Activated CD8-positive, alpha-beta memory T cell treated with anti-CD3 and anti-CD28 coated beads for 4 hours (primary cell): ENCODE data around the gene SPACA6.
"Not testable (repeated sequence)": the region's sequence is repeated elsewhere in the genome, so short reads cannot be mapped to it uniquely, and the experiment has no call there.

ENCODE experiments used
- DNase-seq, 2 donors: peaks; one replicate each; pipeline ENCODE4 v3.0.0-alpha.2; 2020; ENCODE audit warnings: low read depth in 2 of 2

Gene SPACA6, protein sequence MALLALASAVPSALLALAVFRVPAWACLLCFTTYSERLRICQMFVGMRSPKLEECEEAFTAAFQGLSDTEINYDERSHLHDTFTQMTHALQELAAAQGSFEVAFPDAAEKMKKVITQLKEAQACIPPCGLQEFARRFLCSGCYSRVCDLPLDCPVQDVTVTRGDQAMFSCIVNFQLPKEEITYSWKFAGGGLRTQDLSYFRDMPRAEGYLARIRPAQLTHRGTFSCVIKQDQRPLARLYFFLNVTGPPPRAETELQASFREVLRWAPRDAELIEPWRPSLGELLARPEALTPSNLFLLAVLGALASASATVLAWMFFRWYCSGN

GRCh38 chr19:51693260-51693659 is at the start of gene SPACA6:
SPACA6 (plus strand) TSS chr19:51693330; CDS start chr19:51693527, 197 bp downstream.
- no peak for DNase-seq

DNA sequence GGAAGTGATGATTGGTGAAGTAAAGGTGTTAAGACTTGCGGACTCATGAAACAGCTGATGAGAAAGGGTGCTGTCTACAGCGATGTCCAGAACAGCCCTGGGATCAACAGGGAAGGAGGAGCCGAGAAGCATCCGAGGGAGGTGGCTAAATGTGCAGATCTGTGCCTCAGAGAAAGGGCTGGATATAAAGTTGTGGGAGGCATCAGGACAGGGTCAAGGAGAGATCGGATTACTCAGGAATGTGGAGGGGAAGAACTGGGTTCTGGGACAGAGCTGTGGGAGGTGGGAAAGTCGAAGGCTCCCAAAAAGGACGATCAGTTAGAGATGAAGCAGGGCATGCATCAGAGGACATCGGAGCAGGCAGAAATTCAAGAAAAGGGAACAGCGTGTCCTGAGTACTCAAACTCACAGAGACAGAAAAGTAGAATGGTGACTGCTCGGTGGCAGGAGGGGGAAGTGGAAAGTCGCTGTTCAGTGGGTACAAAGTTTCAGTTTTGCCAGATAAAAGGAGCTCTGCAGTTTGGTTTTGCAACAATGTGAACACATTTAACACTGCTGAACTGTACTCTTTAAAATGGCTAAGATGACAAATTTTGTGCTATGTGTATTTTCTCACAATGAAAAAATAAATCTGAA is 48.4 kb upstream of the SPACA6 start:
- no peak for DNase-seq

DNA sequence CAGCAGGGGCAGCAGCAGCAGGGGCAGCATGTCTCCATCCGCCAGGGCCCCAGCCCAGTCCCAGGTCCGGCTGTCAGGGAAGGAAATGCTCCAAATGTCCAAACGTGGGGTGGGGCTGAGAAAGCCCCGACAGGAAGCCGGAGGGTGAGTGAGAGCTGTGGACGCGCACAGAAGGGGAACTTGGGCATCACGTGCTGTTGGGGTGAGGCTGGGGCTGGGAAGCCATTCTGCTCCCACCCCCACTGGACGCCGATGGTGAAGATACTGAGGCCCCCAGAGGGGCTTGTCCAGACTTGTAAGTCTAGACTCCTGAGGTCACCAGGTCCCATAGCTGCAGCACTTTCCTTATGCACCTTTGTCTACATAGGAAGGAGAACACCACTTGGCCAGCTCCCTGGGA is 46.4 kb upstream of the SPACA6 start, which contains the start of gene SIGLEC14:
TSS of gene SIGLEC14 (minus strand) at position 96 of the 400 bp plus-strand sequence. CDS start at position 30, 66 bp downstream.
- not testable (repeated sequence) for DNase-seq

GRCh38 chr19:51647318-51647717 is 45.8 kb upstream of the SPACA6 start:
- DNase-seq, result no peak

GRCh38 chr19:51651216-51651846 is 41.8 kb upstream of the SPACA6 start:
- no peak for DNase-seq

DNA sequence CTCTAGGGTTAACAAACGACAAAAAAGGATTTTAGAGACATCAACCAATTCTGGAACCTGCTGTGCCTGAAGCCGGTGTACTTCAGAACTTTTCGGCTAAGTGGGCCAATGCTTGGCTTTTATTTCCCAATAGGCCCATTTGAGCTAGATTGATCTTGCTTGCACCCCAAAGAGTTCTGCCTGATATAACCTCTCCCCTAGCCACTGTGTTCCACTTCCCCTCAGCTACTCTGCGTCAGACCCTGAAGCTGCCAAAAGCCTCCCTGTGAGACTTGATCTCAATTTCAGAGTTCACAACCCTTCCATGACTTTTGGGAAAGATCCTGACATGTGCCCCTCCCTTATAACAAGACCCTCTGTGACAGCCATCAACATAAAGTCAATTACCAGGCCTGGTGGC is 40.9 kb upstream of the SPACA6 start:
- no peak for DNase-seq

DNA sequence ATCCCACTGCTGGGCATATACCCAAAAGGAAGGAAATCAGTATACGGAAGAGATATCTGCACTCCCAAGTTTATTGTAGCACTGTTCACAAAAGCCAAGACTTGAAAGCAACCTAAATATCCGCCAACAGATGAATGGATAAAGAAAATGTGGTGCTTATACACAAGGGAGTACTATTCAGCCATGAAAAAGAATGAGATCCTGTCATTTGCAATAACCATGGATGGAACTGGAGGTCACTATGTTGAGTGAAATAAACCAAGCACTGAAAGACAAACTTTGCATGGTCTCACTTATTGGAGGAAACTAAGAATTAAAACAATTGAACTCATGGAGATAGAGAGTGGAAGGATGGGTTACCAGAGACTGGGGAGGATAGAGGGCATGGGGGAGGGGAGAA is 40.0 kb upstream of the SPACA6 start:
- no peak for DNase-seq

GRCh38 chr19:51654783-51655182 is 38.3 kb upstream of the SPACA6 start:
- no peak for DNase-seq

DNA sequence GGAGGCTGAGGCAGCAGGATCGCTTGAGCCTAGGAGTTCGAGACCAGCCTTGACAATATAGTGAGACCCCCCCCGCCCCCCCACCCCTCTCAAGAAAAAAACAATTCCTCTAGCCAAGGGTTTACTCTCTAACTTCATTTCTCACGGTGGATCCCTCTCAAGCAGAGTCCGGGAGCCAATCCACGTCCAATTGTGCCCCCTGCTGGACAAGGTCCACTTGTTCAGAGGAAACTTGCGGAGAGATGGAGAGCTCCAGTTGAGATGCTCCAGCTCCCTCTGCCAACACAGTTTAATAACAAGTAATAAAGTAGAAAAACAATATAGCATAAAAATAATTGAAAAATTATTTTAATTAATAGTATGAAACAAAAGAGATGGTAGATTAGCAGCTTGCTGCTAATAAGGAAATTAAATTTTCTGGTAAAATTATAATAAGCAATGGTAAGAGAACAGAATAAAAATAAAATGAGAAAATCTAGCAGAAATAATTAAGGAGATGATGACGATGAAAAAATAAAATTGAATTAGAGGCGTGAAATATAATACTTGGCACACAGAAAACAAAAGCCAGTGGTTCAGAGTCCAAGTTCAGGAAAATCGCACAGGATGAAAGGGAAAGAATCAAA is 32.0 kb upstream of the SPACA6 start:
- DNase-seq, result peak; percentile 14 to 21

GRCh38 chr19:51663650-51664049 is 29.5 kb upstream of the SPACA6 start:
- DNase-seq, result no peak

DNA sequence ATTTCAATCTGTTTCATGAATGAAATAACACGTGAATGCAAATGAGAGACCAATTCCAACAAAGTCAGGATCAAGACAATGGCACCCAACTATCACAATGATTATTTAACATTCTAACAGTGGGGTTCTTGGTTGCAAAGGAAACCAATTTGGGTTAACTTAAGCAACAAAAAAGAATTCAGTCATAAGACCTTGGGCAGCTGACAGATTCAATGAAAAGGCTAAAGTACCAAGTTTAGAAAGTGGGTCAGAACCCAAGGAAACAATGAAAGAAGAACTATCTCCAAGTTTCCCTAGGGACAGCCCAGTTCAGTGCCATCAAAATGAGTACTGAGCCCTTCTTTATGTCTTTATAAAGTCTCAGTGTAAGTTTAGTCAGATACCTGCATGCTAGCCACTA is 29.0 kb upstream of the SPACA6 start:
- no peak for DNase-seq

GRCh38 chr19:51664997-51665396 is 28.1 kb upstream of the SPACA6 start:
- DNase-seq, result no peak

- DNase-seq, result no peak
Measured at GRCh38 chr19:51668216-51668615, 24.9 kb upstream of the SPACA6 start.

DNA sequence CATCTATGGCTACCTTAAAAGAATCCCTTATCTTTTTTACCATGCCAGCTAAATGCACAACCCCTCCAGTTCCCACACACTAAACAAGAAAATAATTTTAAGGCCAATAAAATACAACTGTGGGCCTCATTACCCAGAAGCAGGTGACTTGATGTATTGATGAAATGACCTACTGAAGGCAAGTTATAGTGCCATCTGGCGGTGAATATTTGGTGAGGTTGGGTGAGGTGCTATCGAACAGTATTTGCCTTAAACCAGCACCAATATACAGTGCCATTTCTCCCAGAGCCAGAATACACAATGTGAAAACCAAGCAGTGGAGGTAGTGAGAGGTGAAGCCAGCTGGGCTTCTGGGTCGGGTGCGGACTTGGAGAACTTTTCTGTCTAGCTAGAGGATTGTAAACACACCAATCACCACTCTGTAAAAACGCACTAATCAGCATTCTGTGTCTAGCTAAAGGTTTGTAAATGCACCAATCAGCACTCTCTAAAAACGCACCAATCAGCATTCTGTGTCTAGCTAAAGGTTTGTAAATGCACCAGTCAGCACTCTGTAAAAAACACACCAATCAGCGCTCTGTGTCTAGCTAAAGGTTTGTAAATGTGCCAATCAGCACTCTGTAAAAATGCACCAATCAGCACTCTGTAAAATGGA is 17.1 kb upstream of the SPACA6 start:
- DNase-seq, result not testable (repeated sequence)

GRCh38 chr19:51676566-51677083 is 16.5 kb upstream of the SPACA6 start:
- DNase-seq, result no peak

GRCh38 chr19:51680474-51680873 is 12.7 kb upstream of the SPACA6 start:
- DNase-seq, result no peak

DNA sequence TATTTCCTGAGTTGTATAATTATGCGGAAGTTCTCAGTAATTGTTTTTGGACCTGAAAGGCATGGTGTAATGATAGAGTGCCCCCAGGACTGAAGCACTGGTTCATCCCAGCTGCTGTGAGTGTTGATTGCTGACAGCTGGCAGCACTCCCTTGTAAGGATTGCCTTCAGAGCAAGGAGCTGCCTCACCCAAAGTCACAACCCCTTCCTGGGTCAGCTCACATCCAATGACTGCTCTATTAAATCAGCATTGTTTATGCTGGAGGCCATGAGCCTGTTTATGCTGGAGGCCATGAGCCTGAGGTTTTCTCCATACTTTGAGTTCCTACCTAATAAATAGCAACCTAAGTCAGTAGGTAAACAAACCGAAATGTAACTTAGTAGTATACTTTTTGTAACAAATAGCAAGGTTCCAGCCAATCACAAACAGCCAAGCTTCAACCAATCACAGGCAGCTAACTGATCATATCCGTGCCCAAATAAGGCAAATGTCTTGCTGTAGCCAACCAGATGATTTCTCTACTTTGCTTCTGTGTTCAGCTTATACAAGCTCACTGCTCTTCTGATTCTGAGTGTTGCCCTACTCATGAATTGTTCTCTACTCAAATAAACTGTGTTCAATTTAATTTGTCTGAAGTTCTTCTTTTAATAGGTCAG is 11.7 kb upstream of the SPACA6 start:
- DNase-seq, result no peak

DNA sequence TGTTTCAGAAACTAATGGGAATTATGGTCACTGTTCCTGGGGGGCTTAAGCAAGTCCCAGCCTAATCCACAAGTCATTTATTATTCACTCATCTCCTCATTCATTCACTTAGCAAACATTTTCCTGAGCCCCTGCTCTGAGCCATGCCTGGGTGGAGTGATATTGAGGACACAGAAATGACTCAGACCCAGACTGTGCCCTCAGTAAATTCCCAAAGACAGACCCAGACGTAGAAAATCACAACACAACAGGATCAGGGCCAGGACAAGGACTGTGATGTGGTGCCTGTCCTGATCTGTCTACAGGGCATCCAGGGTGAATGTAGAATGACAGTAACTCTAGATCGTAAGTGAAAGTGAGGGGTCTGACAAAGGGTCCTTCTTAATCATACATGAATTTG is 7.0 kb upstream of the SPACA6 start:
- no peak for DNase-seq

DNA sequence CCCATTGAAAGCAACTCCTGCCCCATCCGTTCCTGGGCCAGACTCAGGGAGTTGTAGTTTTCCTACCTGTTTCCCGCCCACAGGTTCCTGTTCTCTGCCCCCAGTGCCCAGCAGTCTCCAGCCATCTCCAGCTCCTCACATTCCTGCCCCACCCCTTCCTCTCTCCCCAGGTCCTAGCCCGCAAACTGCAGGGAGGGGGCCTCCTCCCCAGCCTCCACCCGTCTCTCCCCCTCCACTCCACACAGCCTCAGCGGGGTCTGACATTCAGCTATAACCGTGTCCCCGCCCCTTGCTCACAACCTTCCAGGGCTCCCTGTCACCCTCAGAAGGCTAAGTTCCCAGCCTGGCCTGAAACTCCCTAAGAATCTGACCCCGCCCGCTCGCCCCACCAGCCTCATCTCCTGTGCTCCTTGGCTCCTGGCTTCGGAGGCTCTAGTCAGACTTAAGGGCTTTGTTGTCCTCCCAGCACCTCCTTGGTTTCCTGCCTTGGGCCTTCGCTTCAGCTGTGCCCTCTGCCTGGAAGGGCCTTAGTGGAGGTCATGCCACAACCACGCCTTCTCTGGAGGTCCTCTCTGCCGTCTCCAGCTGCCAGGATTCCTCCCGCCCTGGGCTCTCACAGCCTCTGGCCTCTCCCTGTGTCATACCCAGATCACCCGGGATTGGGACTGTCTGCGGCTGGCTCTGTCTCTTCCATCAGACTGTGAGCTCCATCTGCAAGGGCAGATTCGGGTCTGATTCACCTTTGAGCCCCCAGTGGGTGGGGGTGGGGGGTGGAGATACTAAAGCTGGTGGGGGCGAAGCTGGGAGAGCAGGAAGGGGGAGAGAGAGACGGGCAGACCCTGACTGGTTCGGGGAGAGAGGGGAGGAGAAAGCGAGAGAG is 5.1 kb upstream of the SPACA6 start:
- no peak for DNase-seq
